ENCODE results near the gene TMEM132C.

The TMEM132C gene

GRCh38 chr12:128606970-128607369, 340.0 kb downstream of the TMEM132C start:
- no peak for DNase-seq (ENCODE audit: low read depth)
- TF ChIP-seq, protein P1, sequence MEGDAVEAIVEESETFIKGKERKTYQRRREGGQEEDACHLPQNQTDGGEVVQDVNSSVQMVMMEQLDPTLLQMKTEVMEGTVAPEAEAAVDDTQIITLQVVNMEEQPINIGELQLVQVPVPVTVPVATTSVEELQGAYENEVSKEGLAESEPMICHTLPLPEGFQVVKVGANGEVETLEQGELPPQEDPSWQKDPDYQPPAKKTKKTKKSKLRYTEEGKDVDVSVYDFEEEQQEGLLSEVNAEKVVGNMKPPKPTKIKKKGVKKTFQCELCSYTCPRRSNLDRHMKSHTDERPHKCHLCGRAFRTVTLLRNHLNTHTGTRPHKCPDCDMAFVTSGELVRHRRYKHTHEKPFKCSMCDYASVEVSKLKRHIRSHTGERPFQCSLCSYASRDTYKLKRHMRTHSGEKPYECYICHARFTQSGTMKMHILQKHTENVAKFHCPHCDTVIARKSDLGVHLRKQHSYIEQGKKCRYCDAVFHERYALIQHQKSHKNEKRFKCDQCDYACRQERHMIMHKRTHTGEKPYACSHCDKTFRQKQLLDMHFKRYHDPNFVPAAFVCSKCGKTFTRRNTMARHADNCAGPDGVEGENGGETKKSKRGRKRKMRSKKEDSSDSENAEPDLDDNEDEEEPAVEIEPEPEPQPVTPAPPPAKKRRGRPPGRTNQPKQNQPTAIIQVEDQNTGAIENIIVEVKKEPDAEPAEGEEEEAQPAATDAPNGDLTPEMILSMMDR (IDR thresholded peaks at IDR 0.05; ENCODE audit: low read length, missing control alignments) = no peak
- H3K4me3 ChIP-seq (replicated peaks; ENCODE audit: low read depth, low read length) = no peak overlapping the region

- TF ChIP-seq, protein P1 (IDR thresholded peaks at IDR 0.05; ENCODE audit: low read length, missing control alignments) = no peak
- no peak for DNase-seq (ENCODE audit: low read depth)
These were observed 340.7 kb downstream of the TMEM132C start for GRCh38 chr12:128607641-128608040.

GRCh38 chr12:128609861-128610260, 342.9 kb downstream of the TMEM132C start:
- TF ChIP-seq, protein P1 (IDR thresholded peaks at IDR 0.05; ENCODE audit: low read length, missing control alignments) = no peak
- H3K4me3 ChIP-seq (replicated peaks; ENCODE audit: low read depth, low read length) = no peak overlapping the region
- no peak for DNase-seq (ENCODE audit: low read depth)

More at GRCh38 chr12:128607641-128608040, 340.7 kb downstream of the TMEM132C start:
- H3K4me3 ChIP-seq (replicated peaks; ENCODE audit: low read depth, low read length) = no peak overlapping the region

- no peak for DNase-seq (ENCODE audit: low read depth)
- no peak overlapping the region for H3K4me3 ChIP-seq (replicated peaks; ENCODE audit: low read depth, low read length)
- TF ChIP-seq, protein P1 (IDR thresholded peaks at IDR 0.05; ENCODE audit: low read length, missing control alignments) = no peak
These were observed 344.8 kb downstream of the TMEM132C start for GRCh38 chr12:128611736-128612135.

GRCh38 chr12:128612150-128612850, 345.3 kb downstream of the TMEM132C start:
- TF ChIP-seq, protein P1 (IDR thresholded peaks at IDR 0.05; ENCODE audit: low read length, missing control alignments) = no peak
- no peak for DNase-seq (ENCODE audit: low read depth)
- no peak overlapping the region for H3K4me3 ChIP-seq (replicated peaks; ENCODE audit: low read depth, low read length)

- TF ChIP-seq, protein P1 (IDR thresholded peaks at IDR 0.05; ENCODE audit: low read length, missing control alignments) = no peak
- no peak for DNase-seq (ENCODE audit: low read depth)
- H3K4me3 ChIP-seq (replicated peaks; ENCODE audit: low read depth, low read length) = no peak overlapping the region
These were observed 347.0 kb downstream of the TMEM132C start for GRCh38 chr12:128613837-128614590.
